Myocyte (in vitro differentiated cells): ENCODE data around the gene PPARGC1A. TPM values are rescaled to one million over a fixed set of nuclear protein-coding genes. Genes with fewer than 3 reads are reported as not detected.

Experiments
- DNase-seq: peaks from one replicate; pipeline ENCODE4 v3.0.0-alpha.2; 2012; ENCODE audit warnings: low read depth
- total RNA-seq: library from RNA; depleted of rRNA; stranded (reverse); fragments of >200 nt; gene quantifications from 2 replicates; pipeline ENCODE4 v1.2.3, GENCODE V29; 2014

PPARGC1A gene
- total RNA-seq, 1 donor from 2014 or later: 8.2 TPM

- DNase-seq: no peak
Measured at GRCh38 chr4:23881052-23881501, 8.8 kb downstream of the PPARGC1A start.

GRCh38 chr4:23878912-23879732 lies 10.7 kb downstream of the PPARGC1A start:
- no peak for DNase-seq

- DNase-seq: no peak
Measured at GRCh38 chr4:23878246-23878891, 11.5 kb downstream of the PPARGC1A start.

GRCh38 chr4:23877758-23878229 lies 12.1 kb downstream of the PPARGC1A start:
- DNase-seq: no peak

GRCh38 chr4:23876418-23877089 lies 13.3 kb downstream of the PPARGC1A start:
- DNase-seq: no peak

- DNase-seq: no peak
Measured at GRCh38 chr4:23875317-23875716, 14.5 kb downstream of the PPARGC1A start.

- no peak for DNase-seq
Measured at GRCh38 chr4:23874536-23874901, 15.3 kb downstream of the PPARGC1A start.

GRCh38 chr4:23873717-23874535 lies 15.9 kb downstream of the PPARGC1A start:
- no peak for DNase-seq

- DNase-seq: no peak
Measured at GRCh38 chr4:23871426-23871825, 18.4 kb downstream of the PPARGC1A start.

GRCh38 chr4:23866450-23867075 lies 23.3 kb downstream of the PPARGC1A start:
- no peak for DNase-seq

- no peak for DNase-seq
Measured at GRCh38 chr4:23861897-23862296, 27.9 kb downstream of the PPARGC1A start.

GRCh38 chr4:23860919-23861318 lies 28.9 kb downstream of the PPARGC1A start:
- no peak for DNase-seq

- DNase-seq: peak; percentile 29
Measured at GRCh38 chr4:23857367-23857959, 32.4 kb downstream of the PPARGC1A start.

GRCh38 chr4:23856630-23857029 lies 33.2 kb downstream of the PPARGC1A start:
- DNase-seq: no peak

GRCh38 chr4:23855912-23856605 lies 33.8 kb downstream of the PPARGC1A start:
- DNase-seq: no peak

GRCh38 chr4:23853986-23854660 lies 35.7 kb downstream of the PPARGC1A start:
- DNase-seq: no peak

GRCh38 chr4:23851464-23851863 lies 38.4 kb downstream of the PPARGC1A start:
- DNase-seq: no peak

- DNase-seq: no peak
Measured at GRCh38 chr4:23847158-23847557, 42.7 kb downstream of the PPARGC1A start.

GRCh38 chr4:23844961-23845360 lies 44.9 kb downstream of the PPARGC1A start:
- DNase-seq: no peak
